Activated CD8-positive, alpha-beta memory T cell treated with anti-CD3 and anti-CD28 coated beads for 4 hours (primary cell): ENCODE results near the gene CTNS.
A peak's percentile ranks its signal among the peaks of the same experiment; 100 is the strongest.

Source experiments
- DNase-seq, 2 donors: peaks; one replicate each; pipeline ENCODE4 v3.0.0-alpha.2; 2020; ENCODE audit warnings: low read depth in 2 of 2

CTNS gene

GRCh38 chr17:3658784-3659449 lies 22.4 kb downstream of the CTNS start:
- no peak for DNase-seq

GRCh38 chr17:3659541-3660111 lies 23.1 kb downstream of the CTNS start:
- DNase-seq, result no peak

- no peak for DNase-seq
Observed at GRCh38 chr17:3660311-3660891, 23.8 kb downstream of the CTNS start.

GRCh38 chr17:3663102-3664011 lies 26.8 kb downstream of the CTNS start:
- DNase-seq, result no peak

GRCh38 chr17:3665834-3666233 lies 29.3 kb downstream of the CTNS start:
- no peak for DNase-seq

- no peak for DNase-seq
Observed at GRCh38 chr17:3666516-3666915, 30.0 kb downstream of the CTNS start.

- no peak for DNase-seq
Observed at GRCh38 chr17:3667366-3668278, 31.1 kb downstream of the CTNS start.

- DNase-seq, result peak; percentile 96 to 98
Observed at GRCh38 chr17:3668279-3669084, 31.9 kb downstream of the CTNS start, which contains the start of the genes EMC6 and TAX1BP3. EMC6 (plus strand) TSS chr17:3668812; CDS start chr17:3669147, 335 bp downstream. TAX1BP3 (minus strand) TSS chr17:3668578; CDS start chr17:3668526, 52 bp downstream.

GRCh38 chr17:3669085-3669347 lies 32.5 kb downstream of the CTNS start:
- no peak for DNase-seq

- DNase-seq, result no peak
Observed at GRCh38 chr17:3669548-3669947, 33.0 kb downstream of the CTNS start.

- DNase-seq, result no peak
Observed at GRCh38 chr17:3672571-3672970, 36.0 kb downstream of the CTNS start.

GRCh38 chr17:3675886-3676285 lies 39.3 kb downstream of the CTNS start:
- DNase-seq, result no peak

GRCh38 chr17:3678095-3678820 lies 41.7 kb downstream of the CTNS start:
- DNase-seq, result no peak

- DNase-seq, result no peak
Observed at GRCh38 chr17:3678821-3679530, 42.4 kb downstream of the CTNS start.

GRCh38 chr17:3679531-3680126 lies 43.1 kb downstream of the CTNS start:
- no peak for DNase-seq

GRCh38 chr17:3681057-3681456 lies 44.5 kb downstream of the CTNS start:
- no peak for DNase-seq

- no peak for DNase-seq
Observed at GRCh38 chr17:3681565-3681964, 45.0 kb downstream of the CTNS start.

- DNase-seq, result no peak
Observed at GRCh38 chr17:3682033-3682432, 45.5 kb downstream of the CTNS start.

GRCh38 chr17:3683054-3683511 lies 46.5 kb downstream of the CTNS start:
- DNase-seq, result peak in 1 of 2 donors; percentile 20
